GM10266 (cell line): ENCODE measurements around the gene RFXAP.

ENCODE experiments used
- DNase-seq: peaks from one replicate; pipeline ENCODE4 v3.0.0; 2012; ENCODE audit errors: extremely low spot score
- TF ChIP-seq, protein P1 (sequence below): IDR thresholded peaks from 2 replicates; pipeline ENCODE4 v1.5.1; 2012; ENCODE audit warnings: mild to moderate bottlenecking, low read depth; ENCODE audit not compliant: control insufficient read depth, insufficient read depth; ENCODE audit errors: missing control alignments

RFXAP gene

DNA sequence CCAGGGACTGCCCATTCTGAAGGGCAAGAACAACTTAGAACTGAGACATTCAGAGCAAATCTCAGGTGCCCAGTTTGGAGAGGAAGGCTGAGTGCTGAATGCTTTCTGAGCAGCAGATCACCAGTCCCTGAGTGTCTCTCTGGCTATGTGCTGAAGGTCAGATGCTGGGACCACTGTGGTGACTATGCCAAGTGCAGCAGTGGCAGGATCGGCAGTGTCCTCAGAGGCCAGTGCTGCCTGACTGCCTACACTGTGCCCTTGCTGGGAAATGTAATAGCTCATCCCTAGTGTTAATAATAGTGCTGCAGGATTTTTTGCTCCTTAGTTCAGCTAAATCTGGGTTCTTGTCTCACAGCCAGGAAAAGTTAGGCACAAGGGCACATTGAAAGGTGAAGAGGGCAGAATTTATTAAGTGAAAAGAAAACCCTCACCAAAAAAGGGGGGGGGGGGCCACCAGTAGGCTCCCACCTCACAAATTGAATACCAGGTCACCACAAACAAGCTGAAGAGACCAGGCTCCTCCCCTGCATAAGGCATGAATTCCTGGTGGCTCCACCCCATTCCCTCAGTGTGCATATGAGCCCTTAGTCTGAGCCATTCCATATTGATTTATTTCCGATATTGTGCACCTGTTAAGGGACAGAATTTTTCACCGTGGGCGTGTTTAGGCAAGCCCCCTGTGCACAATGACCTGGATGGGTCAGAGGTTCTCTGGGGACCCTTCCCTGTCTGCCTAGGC lies 18.5 kb downstream of the RFXAP start:
- DNase-seq = no peak
- TF ChIP-seq, protein P1, sequence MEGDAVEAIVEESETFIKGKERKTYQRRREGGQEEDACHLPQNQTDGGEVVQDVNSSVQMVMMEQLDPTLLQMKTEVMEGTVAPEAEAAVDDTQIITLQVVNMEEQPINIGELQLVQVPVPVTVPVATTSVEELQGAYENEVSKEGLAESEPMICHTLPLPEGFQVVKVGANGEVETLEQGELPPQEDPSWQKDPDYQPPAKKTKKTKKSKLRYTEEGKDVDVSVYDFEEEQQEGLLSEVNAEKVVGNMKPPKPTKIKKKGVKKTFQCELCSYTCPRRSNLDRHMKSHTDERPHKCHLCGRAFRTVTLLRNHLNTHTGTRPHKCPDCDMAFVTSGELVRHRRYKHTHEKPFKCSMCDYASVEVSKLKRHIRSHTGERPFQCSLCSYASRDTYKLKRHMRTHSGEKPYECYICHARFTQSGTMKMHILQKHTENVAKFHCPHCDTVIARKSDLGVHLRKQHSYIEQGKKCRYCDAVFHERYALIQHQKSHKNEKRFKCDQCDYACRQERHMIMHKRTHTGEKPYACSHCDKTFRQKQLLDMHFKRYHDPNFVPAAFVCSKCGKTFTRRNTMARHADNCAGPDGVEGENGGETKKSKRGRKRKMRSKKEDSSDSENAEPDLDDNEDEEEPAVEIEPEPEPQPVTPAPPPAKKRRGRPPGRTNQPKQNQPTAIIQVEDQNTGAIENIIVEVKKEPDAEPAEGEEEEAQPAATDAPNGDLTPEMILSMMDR = no peak

DNA sequence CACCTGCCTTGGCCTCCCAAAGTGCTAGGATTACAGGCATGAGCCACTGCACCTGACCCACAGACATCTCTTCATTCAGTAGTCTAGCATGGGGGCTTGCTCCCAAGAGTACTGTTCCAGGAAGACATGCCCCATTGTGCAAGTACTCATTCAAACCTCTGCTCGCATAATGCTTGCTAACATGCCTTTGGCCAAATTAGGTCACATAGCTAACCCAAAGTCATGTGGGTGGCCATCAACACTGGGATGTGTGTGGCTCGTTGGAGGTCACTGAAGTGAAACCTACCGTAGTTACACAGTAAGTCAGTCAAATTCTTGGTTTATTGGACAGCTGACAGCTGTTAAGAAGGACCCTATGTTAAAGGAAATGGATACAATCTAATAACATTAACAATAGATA lies 20.3 kb downstream of the RFXAP start:
- TF ChIP-seq, protein P1 = no peak
- DNase-seq = no peak

DNA sequence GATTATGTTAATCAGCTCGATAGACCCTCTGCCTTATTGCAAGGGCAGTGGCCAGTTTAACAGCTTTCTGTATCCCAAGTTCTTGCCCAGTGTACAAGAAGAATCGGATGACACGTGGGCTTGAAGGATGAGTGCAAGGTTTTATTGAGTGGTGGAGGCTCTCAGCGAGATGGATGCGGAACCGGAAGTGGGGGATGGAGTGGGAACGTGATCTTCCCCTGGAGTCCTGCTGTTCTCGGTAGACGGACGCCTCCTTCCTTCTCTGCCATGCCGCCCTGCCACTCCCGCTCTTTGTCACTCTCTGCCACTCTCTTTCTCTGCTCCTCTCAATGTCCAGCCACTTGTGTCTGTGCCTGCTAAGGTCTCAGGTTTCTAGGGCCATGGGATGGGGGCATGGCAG lies 21.0 kb downstream of the RFXAP start:
- TF ChIP-seq, protein P1 = no peak
- no peak for DNase-seq

DNA sequence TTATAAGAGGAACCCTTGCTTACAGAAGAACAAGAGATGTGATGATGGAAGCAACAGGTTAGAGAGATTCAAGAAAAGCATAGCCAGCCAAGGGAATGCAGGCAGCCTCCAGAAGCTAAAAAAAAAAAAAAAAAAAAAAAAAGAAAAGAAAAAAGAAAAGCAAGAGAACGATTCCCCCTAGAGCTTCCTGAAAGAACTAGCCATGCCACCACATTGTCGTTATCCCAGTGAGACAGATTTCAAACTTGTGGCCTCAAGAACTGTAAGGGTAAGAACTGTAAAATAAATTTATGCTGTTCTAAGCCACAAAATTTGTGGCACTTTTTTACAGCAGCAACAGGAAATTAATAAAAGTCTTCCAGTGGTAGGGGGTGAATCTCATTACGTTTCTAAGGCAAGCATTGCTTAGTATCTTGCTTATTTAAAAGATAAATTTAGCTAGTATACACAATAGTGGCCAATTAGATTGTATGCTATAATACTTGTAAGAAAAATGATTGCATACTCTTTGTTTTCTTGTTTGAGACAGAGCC lies 21.8 kb downstream of the RFXAP start:
- no peak for DNase-seq
- TF ChIP-seq, protein P1 = no peak

DNA sequence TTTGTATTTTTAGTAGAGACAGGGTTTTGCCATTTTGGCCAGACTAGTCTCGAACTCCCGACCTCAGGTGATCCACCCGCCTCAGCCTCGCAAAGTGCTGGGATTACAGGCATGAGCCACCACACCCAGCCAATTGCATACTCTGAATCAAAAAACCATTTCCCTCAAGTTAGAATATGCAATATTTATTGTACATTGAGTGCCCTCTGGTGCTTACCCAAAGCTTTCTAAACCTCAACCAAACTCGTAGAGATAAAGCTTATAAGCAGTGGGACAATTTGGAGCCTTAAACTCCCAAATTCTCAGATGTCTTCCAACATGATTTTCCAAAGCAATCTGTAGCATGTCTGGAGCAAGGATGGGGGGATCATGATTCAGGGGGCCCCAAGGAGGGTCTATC lies 22.4 kb downstream of the RFXAP start:
- no peak for DNase-seq
- TF ChIP-seq, protein P1 = peak; percentile 20

DNA sequence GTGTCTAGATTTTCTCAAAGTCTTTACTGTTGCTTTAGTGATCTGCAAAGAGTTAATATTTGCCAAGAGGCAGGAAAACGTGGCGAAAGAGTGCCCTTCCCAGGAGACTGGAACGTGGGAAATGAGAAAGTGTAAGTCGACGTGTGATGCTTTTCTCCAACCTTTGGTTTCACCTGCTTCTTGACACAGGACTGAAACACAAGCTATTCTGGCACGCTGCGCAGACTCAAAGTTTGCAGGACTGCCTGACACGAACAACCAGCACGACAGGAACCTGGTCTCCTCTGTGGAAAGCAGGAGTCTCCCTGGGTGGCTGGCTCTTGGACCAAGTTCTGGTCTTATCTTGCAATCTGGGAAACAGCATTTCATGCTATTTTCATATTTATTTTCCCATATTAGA lies 28.6 kb downstream of the RFXAP start:
- DNase-seq = no peak
- TF ChIP-seq, protein P1 = no peak

- TF ChIP-seq, protein P1 = peak; percentile 33
Measured at GRCh38 chr13:36848199-36848982, 29.4 kb downstream of the RFXAP start.

More at GRCh38 chr13:36848199-36848982, 29.4 kb downstream of the RFXAP start:
- no peak for DNase-seq
